ENCODE data around the gene HCN1.

GRCh38 chr5:45408067-45408466, 288.1 kb downstream of the HCN1 start:
- TF ChIP-seq, protein P1, sequence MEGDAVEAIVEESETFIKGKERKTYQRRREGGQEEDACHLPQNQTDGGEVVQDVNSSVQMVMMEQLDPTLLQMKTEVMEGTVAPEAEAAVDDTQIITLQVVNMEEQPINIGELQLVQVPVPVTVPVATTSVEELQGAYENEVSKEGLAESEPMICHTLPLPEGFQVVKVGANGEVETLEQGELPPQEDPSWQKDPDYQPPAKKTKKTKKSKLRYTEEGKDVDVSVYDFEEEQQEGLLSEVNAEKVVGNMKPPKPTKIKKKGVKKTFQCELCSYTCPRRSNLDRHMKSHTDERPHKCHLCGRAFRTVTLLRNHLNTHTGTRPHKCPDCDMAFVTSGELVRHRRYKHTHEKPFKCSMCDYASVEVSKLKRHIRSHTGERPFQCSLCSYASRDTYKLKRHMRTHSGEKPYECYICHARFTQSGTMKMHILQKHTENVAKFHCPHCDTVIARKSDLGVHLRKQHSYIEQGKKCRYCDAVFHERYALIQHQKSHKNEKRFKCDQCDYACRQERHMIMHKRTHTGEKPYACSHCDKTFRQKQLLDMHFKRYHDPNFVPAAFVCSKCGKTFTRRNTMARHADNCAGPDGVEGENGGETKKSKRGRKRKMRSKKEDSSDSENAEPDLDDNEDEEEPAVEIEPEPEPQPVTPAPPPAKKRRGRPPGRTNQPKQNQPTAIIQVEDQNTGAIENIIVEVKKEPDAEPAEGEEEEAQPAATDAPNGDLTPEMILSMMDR (IDR thresholded peaks at IDR 0.05): no peak
- TF ChIP-seq POLR2A (IDR thresholded peaks at IDR 0.05): no peak
